GM18505 (cell line): ENCODE data around the gene VPS35L.

Source experiments
- ATAC-seq: cut with Tn5 transposase; IDR thresholded peaks from one replicate; pipeline ENCODE4 v1.9.1; 2021; ENCODE audit not compliant: unreplicated experiment
- POLR2A ChIP-seq: IDR thresholded peaks from 4 replicates; pipeline ENCODE4 v1.6.1; 2011; ENCODE audit warnings: borderline replicate concordance; ENCODE audit not compliant: insufficient read depth, insufficient read length; ENCODE audit errors: extremely low read depth

The VPS35L gene

DNA sequence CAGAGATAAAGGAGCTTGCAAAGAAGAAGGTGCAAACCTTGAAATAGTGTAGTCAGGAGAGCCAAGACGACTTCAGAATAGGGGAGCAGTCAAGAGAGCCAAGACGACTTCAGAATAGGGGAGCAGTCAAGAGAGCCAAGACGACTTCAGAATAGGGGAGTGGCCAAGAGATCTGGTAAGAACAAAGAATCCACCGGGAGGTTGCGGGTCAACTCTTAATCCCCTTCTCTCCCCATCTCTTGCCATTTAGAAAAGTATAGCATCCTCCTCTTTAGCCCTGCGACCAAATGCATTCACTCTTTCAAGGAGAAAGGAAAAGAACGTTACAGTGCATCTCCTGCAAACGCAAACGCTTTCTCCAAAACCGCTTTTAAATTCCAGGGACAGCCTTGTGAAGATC, 161.8 kb downstream of the VPS35L start:
- TF ChIP-seq POLR2A, result no peak
- no peak for ATAC-seq

DNA sequence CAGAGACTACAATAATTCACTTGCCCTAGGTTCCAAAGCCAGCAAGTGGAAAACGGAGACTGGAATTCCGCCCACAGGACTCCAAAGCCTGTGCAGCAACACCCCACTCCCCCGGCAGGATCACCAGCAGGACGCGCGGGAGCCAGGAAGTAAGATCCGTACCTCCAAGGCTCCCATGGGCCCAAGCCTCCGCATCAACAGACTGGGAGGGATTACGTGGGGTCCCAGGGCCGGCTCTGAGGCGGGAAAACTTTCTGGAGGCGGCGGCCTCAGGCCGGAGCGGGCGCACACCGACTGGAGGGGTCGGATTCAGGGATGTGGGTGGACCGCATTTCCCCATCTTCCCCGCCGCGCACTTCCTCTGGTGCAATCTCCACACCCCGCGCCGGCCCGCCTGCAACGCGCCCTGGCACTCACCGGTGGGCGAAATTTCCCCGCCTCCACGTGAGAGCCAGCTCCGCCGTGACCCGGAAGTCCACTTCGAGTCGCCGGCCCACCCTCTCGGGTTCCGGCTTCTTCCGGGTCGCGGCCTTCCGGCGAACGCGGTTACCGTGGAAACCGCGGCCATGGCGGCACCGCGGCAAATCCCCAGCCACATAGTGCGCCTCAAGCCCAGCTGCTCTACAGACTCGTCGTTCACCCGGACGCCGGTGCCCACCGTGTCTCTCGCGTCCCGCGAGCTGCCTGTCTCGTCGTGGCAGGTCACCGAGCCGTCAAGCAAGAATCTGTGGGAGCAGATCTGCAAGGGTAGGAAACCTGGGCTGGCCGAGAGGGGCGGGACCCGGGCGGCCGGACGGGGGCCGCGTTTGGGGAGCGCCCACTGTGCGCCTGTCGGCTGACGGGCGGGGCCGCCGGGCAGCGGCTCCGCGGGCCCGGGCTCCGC, 162.5 kb downstream of the VPS35L start, which contains the start of the genes IQCK and KNOP1:
Gene IQCK, plus strand, starts transcription at position 531 of the 883 bp plus-strand sequence. Its CDS starts 36 bp downstream, at position 567.
Gene KNOP1, minus strand, starts transcription at position 487 of the 883 bp plus-strand sequence. CDS start 3,192 bp downstream, outside the sequence.
- peak; percentile 72 for TF ChIP-seq POLR2A
- peak; percentile 94 for ATAC-seq

DNA sequence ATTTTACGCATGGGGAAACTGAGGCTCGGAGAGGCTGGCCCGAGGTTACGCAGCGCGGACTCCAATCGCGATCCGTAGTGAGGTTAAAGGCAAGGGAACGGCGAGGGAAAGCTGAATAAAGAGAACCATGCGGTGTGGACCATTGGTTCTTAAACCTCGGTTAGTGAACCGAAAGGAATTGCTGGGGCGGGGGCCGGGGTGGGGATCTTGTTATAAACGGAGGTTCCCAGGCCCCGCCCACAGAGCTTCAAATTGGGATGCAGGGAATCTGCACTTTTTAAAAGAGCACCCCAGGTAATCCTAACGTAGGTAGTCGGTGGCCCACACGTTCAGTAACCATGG, 163.1 kb downstream of the VPS35L start:
- TF ChIP-seq POLR2A, result no peak
- ATAC-seq, result no peak

DNA sequence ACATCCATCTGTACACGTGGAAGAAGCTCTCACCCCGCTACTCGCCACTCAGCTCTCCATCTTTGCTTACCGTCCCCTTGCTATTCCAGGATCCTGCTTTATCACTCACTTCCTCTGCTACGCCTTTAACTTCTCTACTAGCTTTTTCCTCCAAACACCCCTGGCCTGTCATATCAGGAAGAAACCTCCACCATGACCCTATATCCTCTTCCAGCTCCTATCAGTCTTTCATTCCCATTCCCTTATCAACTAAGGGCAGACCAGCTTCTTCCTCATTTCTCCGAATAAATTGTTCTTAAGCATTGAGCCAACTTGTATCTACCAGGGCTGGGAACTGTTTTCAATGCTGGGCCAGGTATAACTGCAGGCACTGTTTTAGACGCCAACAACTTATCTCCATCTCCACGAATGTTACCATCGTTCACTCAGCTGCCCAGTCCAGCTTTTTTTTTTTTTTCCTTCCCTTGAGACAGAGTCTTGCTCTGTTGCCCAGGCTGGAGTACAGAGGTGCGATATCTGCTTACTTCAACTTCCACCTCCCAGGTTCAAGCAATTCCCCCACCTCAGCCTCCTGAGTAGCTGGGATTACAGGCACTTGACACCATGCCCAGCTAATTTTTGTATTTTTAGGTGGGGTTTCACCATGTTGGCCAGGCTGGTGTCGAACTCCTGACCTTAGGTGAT, 166.9 kb downstream of the VPS35L start:
- ATAC-seq, result no peak
- no peak for TF ChIP-seq POLR2A

DNA sequence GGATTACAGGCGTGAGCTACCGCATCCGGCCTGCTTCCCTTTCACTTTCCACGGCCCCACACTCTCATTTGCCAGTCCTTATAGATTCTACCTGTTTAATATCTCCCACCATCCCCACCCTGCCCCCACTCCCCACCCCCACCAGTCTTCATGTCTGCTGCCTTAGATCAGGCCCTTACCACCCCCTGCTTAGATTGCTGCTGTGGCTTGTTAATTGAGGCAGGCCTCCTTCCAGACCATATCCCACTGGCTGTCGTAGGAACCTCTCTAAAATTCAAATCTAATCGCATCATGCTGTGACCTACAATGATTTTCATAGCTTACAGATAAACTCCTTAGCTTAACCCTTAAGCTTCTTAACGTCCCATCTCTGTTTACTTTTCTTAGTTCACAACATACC, 167.5 kb downstream of the VPS35L start:
- no peak for ATAC-seq
- TF ChIP-seq POLR2A, result no peak

DNA sequence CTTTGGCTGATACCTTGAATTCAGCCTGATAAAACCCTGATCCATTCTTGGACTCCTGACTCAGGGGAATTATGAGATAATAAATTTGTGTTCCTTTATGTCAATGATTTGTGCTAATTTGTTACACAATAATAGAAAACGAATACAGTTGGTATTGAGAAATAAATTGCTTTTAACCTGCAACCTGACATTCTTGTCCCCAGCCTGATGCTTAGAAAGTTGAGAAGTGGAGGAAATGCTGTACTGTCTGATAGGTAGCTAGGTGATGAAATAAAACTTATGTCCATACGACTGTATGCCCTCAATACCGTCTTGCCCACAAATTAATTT, 173.1 kb downstream of the VPS35L start:
- no peak for ATAC-seq
- no peak for TF ChIP-seq POLR2A

DNA sequence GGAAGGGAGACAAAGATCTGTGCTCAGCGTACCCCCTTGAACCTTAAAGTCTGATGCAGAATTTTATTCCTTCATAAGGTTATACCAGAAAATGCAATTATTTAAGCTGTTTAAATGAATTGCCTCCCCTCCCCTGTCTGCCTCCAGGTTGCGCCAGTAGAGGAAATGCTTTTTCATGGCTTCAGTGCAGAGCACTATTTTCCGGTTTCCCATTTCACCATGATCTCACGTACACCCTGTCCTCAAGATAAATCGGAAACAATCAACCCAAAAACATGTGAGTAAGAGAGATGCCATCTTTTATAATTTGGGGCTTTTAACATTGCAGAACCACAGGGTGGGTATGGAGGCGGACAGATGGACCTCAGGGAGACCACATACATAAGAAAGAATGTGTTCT, 178.0 kb downstream of the VPS35L start:
- no peak for TF ChIP-seq POLR2A
- no peak for ATAC-seq

DNA sequence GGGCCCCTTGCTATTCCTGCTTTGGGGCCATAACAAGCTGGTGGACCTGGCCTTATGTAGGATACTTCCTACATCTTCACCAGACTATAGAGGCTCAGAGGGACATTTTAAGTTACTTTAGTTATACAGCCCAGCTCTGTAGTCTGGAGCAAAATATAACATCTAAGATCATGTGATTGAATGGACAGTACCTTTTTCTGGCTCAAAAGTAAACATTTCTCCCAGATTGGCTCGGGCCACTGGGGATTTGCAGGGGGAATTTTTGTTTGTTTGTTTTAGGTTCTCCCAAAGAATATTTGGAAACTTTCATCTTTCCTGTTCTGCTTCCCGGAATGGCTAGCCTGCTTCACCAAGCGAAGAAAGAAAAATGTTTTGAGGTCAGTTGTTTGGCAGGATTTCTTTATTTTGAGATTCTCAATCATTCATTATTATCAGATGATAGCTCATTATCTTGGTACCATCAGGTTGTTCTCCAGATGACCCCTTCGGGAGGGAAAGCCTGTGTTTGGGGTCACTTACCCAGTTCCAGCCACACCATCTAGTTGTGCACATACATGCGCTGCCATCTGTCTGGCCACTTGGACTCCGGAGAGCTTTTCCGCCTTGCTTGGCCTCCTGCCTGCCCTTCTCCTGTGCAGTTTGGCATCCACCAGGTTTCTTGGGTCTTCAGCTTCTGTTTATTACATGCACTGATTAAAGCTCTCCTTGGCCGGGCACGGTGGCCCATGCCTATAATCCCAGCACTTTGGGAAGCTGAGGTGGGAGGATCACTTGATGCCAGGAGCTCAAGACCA, 179.8 kb downstream of the VPS35L start:
- ATAC-seq, result no peak
- TF ChIP-seq POLR2A, result no peak

DNA sequence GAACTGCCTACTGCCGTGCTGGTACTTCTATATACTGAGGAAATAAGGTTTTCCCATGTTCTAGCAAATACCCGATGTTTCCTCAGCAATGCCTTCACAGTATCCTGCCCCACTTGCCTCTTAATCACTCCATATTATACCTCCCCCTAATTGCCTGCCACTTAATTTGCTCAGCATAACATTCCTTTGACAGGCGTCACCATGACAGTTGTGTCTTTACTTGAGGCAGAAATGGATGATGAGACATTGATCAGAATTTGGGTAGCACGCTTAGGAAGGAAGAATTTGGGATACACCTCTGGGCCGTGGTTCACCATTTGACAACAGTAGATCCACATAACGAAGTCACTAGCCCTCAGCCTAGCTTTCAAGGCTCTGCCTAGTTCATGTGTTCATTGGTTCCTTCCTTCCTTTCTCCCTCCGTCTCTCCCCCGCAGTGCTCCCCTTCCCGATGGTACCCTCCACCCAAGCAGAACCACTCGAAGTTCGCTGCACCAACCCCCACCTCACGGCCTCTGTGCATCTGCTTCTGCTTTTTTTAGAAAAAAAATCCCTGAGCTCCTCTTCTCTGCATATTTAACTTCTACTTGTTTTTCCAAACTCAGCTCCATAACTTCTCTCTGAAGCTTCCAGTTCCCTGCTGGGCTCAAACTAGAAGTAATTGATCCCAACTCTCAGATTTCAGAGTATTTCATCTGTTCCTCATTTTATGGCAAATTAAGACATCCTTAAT, 182.0 kb downstream of the VPS35L start:
- no peak for TF ChIP-seq POLR2A
- no peak for ATAC-seq

DNA sequence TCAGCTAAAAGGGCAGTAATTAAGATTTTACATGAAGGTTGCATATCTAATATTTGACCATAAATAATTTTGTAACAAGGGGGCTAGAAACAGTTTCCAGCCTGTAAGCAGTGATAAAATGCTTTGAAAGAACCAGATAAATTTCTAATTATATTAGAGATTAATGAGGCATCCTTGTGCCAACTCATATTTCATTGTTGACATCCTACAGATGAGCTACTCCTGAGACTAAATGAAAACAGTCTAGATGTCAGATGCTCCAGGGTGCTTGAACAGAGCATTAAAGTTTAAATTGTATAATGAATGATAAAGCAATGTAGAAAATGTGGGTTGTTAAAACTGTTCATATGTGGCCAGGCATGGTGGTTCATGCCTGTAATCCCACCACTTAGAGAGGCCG, 185.9 kb downstream of the VPS35L start:
- TF ChIP-seq POLR2A, result no peak
- ATAC-seq, result no peak

DNA sequence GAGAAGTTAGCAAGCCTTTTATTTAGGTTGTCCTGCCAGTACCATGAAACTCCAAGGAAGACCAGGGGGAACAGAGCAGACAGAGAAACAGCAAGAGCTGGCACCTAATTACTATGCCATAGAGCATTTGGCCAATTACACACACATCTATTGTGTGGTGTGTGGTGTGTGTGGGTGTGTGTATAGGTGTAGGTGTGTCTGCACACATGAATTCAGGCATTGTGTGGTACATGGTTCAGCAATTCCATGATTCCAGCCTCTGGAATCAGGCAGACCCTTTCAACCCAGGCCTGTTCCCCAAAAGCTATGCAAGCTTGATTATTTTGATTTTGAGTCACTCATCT, 188.3 kb downstream of the VPS35L start:
- no peak for TF ChIP-seq POLR2A
- ATAC-seq, result no peak

DNA sequence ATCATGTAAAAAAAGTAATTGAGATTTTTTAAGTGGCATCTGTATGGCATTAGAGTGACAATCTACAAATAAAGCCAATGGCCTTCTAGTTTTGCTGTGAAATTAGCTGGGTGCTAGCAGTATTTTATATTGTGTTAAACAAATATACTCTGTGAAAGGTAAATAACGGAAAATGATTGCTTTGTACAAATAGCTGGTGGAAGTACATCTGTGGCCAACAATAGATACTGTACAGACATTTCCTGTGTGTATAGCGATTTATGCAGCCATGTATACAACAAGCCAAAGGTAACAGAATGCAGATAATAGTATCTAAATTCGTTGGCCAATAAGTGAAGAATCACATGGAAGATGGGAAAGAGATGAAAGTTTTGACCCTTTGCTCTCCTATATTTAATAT, 189.2 kb downstream of the VPS35L start:
- no peak for TF ChIP-seq POLR2A

More for the DNA sequence above, 189.2 kb downstream of the VPS35L start:
- ATAC-seq, result no peak
